ENCODE results near the gene PTPRE. TPM values are rescaled to one million over a fixed set of nuclear protein-coding genes. Genes with fewer than 3 reads are reported as not detected.

PTPRE gene
- total RNA-seq, 1 donor from 2014 or later = 0.21 TPM

GRCh38 chr10:128063736-128064107 is 156.8 kb downstream of the PTPRE start:
- Mint-ChIP-seq H3K36me3 (no peaks in the 10 kb centered on the region), H3K4me3 (peak overlapping the region; percentile 19), H3K27me3 (ENCODE audit: insufficient read depth, low read depth) (peaks cover 13% of the 10 kb centered on the region), H3K4me1 (peaks cover 25% of the 10 kb centered on the region), H3K27ac (peak overlapping the region; percentile 28), H3K9me3 (no peaks in the 10 kb centered on the region)
- DNase-seq (ENCODE audit: low spot score) = no peak
- TF ChIP-seq CTCF (IDR thresholded peaks at IDR 0.05) = no peak
- TF ChIP-seq EZH2phosphoT487 (IDR thresholded peaks at IDR 0.05) = no peak
- TF ChIP-seq EZH2 (IDR thresholded peaks at IDR 0.05) = no peak
- H3K9me3 ChIP-seq (ENCODE audit: low read depth) = no peaks in the 10 kb centered on the region
- no peak overlapping the region for H3K9ac ChIP-seq
- H3K27me3 ChIP-seq = no peaks in the 10 kb centered on the region
- H3K27ac ChIP-seq = no peak overlapping the region
- peaks cover 18% of the 10 kb centered on the region for H3K4me1 ChIP-seq
- H3K79me2 ChIP-seq (ENCODE audit: low read depth) = no peaks in the 10 kb centered on the region
- no peak overlapping the region for H2AFZ ChIP-seq (replicated peaks)
- no peaks in the 10 kb centered on the region for H4K20me1 ChIP-seq (ENCODE audit: low read depth)
- peaks cover 8% of the 10 kb centered on the region for H3F3A ChIP-seq (ENCODE audit: low read depth)
- no peak overlapping the region for H3K4me3 ChIP-seq
- H3K36me3 ChIP-seq = no peaks in the 10 kb centered on the region
- no peak overlapping the region for H3K4me2 ChIP-seq

GRCh38 chr10:128064108-128064969 is 157.4 kb downstream of the PTPRE start:
- DNase-seq (ENCODE audit: low spot score) = no peak
- TF ChIP-seq EZH2 (IDR thresholded peaks at IDR 0.05) (no peak), CTCF (IDR thresholded peaks at IDR 0.05) (no peak), EZH2phosphoT487 (IDR thresholded peaks at IDR 0.05) (no peak)
- no peak overlapping the region for H3K9ac ChIP-seq
- peaks cover 8% of the 10 kb centered on the region for H3F3A ChIP-seq (ENCODE audit: low read depth)
- peaks cover 18% of the 10 kb centered on the region for H3K4me1 ChIP-seq
- no peak overlapping the region for H2AFZ ChIP-seq (replicated peaks)
- H4K20me1 ChIP-seq (ENCODE audit: low read depth) = no peaks in the 10 kb centered on the region
- no peaks in the 10 kb centered on the region for H3K79me2 ChIP-seq (ENCODE audit: low read depth)
- no peak overlapping the region for H3K4me3 ChIP-seq
- no peaks in the 10 kb centered on the region for H3K27me3 ChIP-seq
- Mint-ChIP-seq H3K36me3 (no peaks in the 10 kb centered on the region), H3K4me1 (peaks cover 25% of the 10 kb centered on the region), H3K27ac (no peak overlapping the region), H3K9me3 (no peaks in the 10 kb centered on the region), H3K27me3 (ENCODE audit: insufficient read depth, low read depth) (peaks cover 15% of the 10 kb centered on the region), H3K4me3 (no peak overlapping the region)
- no peaks in the 10 kb centered on the region for H3K36me3 ChIP-seq
- no peak overlapping the region for H3K4me2 ChIP-seq
- H3K27ac ChIP-seq = no peak overlapping the region
- no peaks in the 10 kb centered on the region for H3K9me3 ChIP-seq (ENCODE audit: low read depth)

GRCh38 chr10:128064970-128065580 is 158.2 kb downstream of the PTPRE start:
- peaks cover 8% of the 10 kb centered on the region for H3F3A ChIP-seq (ENCODE audit: low read depth)
- H3K27ac Mint-ChIP-seq = no peak overlapping the region
- H3K27me3 Mint-ChIP-seq (ENCODE audit: insufficient read depth, low read depth) = peaks cover 13% of the 10 kb centered on the region
- no peaks in the 10 kb centered on the region for H3K9me3 ChIP-seq (ENCODE audit: low read depth)
- TF ChIP-seq EZH2phosphoT487 (IDR thresholded peaks at IDR 0.05) (no peak), CTCF (IDR thresholded peaks at IDR 0.05) (no peak), EZH2 (IDR thresholded peaks at IDR 0.05) (no peak)
- peaks cover 30% of the 10 kb centered on the region for H3K4me1 Mint-ChIP-seq
- DNase-seq (ENCODE audit: low spot score) = no peak
- no peak overlapping the region for H3K4me3 ChIP-seq
- no peak overlapping the region for H2AFZ ChIP-seq (replicated peaks)
- H3K27me3 ChIP-seq = peaks cover 4% of the 10 kb centered on the region
- no peaks in the 10 kb centered on the region for H3K36me3 Mint-ChIP-seq
- H3K9me3 Mint-ChIP-seq = no peaks in the 10 kb centered on the region
- no peaks in the 10 kb centered on the region for H3K36me3 ChIP-seq
- no peaks in the 10 kb centered on the region for H4K20me1 ChIP-seq (ENCODE audit: low read depth)
- H3K4me3 Mint-ChIP-seq = peak overlapping the region; percentile 46
- no peak overlapping the region for H3K9ac ChIP-seq
- peaks cover 18% of the 10 kb centered on the region for H3K4me1 ChIP-seq
- H3K4me2 ChIP-seq = no peak overlapping the region
- no peak overlapping the region for H3K27ac ChIP-seq
- no peaks in the 10 kb centered on the region for H3K79me2 ChIP-seq (ENCODE audit: low read depth)

Measured in neural progenitor cell (in vitro differentiated cells).